Measurements from ENCODE around the gene PYDC1.

Gene PYDC1

GRCh38 chr16:31228206-31228605, 11.3 kb upstream of the PYDC1 start:
- Histone ChIP-seq H4K20me1 (ENCODE audit: insufficient read depth, low read length) (no peaks in the 10 kb centered on the region), H3K4me1 (ENCODE audit: low read length) (no peaks in the 10 kb centered on the region), H3K36me3 (replicated peaks; ENCODE audit: insufficient read depth, low read length) (no peaks in the 10 kb centered on the region), H3K9me2 (replicated peaks; ENCODE audit: insufficient read depth, low read length) (no peaks in the 10 kb centered on the region), H2AFZ (ENCODE audit: low read length) (no peak overlapping the region), H3F3A (ENCODE audit: insufficient read depth, low read length) (no peaks in the 10 kb centered on the region), H3K4me3 (ENCODE audit: low read length) (no peak overlapping the region), H3K4me2 (ENCODE audit: low read depth, low read length) (no peak overlapping the region), H3K9me3 (replicated peaks; ENCODE audit: insufficient read depth, low read length) (no peaks in the 10 kb centered on the region), H3K27ac (ENCODE audit: low read length) (no peak overlapping the region), H3K27me3 (replicated peaks; ENCODE audit: insufficient read depth, low read length) (peaks cover 17% of the 10 kb centered on the region), H3K9ac (ENCODE audit: low read length) (no peak overlapping the region), H3K79me2 (ENCODE audit: low read length) (no peaks in the 10 kb centered on the region)
- TF ChIP-seq EZH2phosphoT487 (IDR thresholded peaks at IDR 0.05; ENCODE audit: low read length) (no peak), CTCF (IDR thresholded peaks at IDR 0.05; ENCODE audit: low read length) (no peak), EZH2 (optimal IDR thresholded peaks at IDR 0.05; ENCODE audit: low read depth, low read length) (no peak)
- no peak for DNase-seq

- peaks cover 26% of the 10 kb centered on the region for H3K27me3 ChIP-seq (replicated peaks; ENCODE audit: insufficient read depth, low read length)
- no peak overlapping the region for H2AFZ ChIP-seq (ENCODE audit: low read length)
- TF ChIP-seq CTCF (IDR thresholded peaks at IDR 0.05; ENCODE audit: low read length) (no peak), EZH2phosphoT487 (IDR thresholded peaks at IDR 0.05; ENCODE audit: low read length) (no peak), EZH2 (optimal IDR thresholded peaks at IDR 0.05; ENCODE audit: low read depth, low read length) (no peak)
- no peaks in the 10 kb centered on the region for H3K9me2 ChIP-seq (replicated peaks; ENCODE audit: insufficient read depth, low read length)
- H3K79me2 ChIP-seq (ENCODE audit: low read length): no peaks in the 10 kb centered on the region
- no peaks in the 10 kb centered on the region for H3K4me1 ChIP-seq (ENCODE audit: low read length)
- no peak for DNase-seq
- no peaks in the 10 kb centered on the region for H3F3A ChIP-seq (ENCODE audit: insufficient read depth, low read length)
- H4K20me1 ChIP-seq (ENCODE audit: insufficient read depth, low read length): no peaks in the 10 kb centered on the region
- no peaks in the 10 kb centered on the region for H3K9me3 ChIP-seq (replicated peaks; ENCODE audit: insufficient read depth, low read length)
- H3K9ac ChIP-seq (ENCODE audit: low read length): no peak overlapping the region
- no peak overlapping the region for H3K27ac ChIP-seq (ENCODE audit: low read length)
- no peak overlapping the region for H3K4me3 ChIP-seq (ENCODE audit: low read length)
- H3K4me2 ChIP-seq (ENCODE audit: low read depth, low read length): no peak overlapping the region
- no peaks in the 10 kb centered on the region for H3K36me3 ChIP-seq (replicated peaks; ENCODE audit: insufficient read depth, low read length)
Measured at GRCh38 chr16:31225193-31225592, 8.3 kb upstream of the PYDC1 start.

- H3K27me3 ChIP-seq (replicated peaks; ENCODE audit: insufficient read depth, low read length): peaks cover 22% of the 10 kb centered on the region
- H3K4me3 ChIP-seq (ENCODE audit: low read length): no peak overlapping the region
- no peaks in the 10 kb centered on the region for H3K4me1 ChIP-seq (ENCODE audit: low read length)
- H3K79me2 ChIP-seq (ENCODE audit: low read length): no peaks in the 10 kb centered on the region
- no peak overlapping the region for H2AFZ ChIP-seq (ENCODE audit: low read length)
- H3K36me3 ChIP-seq (replicated peaks; ENCODE audit: insufficient read depth, low read length): no peaks in the 10 kb centered on the region
- no peak overlapping the region for H3K27ac ChIP-seq (ENCODE audit: low read length)
- H3K4me2 ChIP-seq (ENCODE audit: low read depth, low read length): no peak overlapping the region
- no peak for DNase-seq
- H3K9me2 ChIP-seq (replicated peaks; ENCODE audit: insufficient read depth, low read length): no peaks in the 10 kb centered on the region
- H3K9me3 ChIP-seq (replicated peaks; ENCODE audit: insufficient read depth, low read length): no peaks in the 10 kb centered on the region
- no peak overlapping the region for H3K9ac ChIP-seq (ENCODE audit: low read length)
- H3F3A ChIP-seq (ENCODE audit: insufficient read depth, low read length): no peaks in the 10 kb centered on the region
- no peak for TF ChIP-seq EZH2 (optimal IDR thresholded peaks at IDR 0.05; ENCODE audit: low read depth, low read length)
- TF ChIP-seq EZH2phosphoT487 (IDR thresholded peaks at IDR 0.05; ENCODE audit: low read length): no peak
- no peak for TF ChIP-seq CTCF (IDR thresholded peaks at IDR 0.05; ENCODE audit: low read length)
- no peaks in the 10 kb centered on the region for H4K20me1 ChIP-seq (ENCODE audit: insufficient read depth, low read length)
Measured at GRCh38 chr16:31224092-31224955, 7.4 kb upstream of the PYDC1 start.
